CD4-positive, alpha-beta T cell treated with Interferon gamma for 1 hour (primary cell): Measurements from ENCODE around the gene KIF25.
"Not testable (repeated sequence)": the region's sequence is repeated elsewhere in the genome, so short reads cannot be mapped to it uniquely, and the experiment has no call there.

Experiments
- DNase-seq: peaks from one replicate; pipeline ENCODE4 v3.0.0-alpha.2; 2020

Gene KIF25

GRCh38 chr6:168073937-168074730, 76.7 kb downstream of the KIF25 start:
- DNase-seq = no peak

GRCh38 chr6:168075216-168075615, 77.7 kb downstream of the KIF25 start:
- no peak for DNase-seq

- DNase-seq = no peak
These were observed 78.3 kb downstream of the KIF25 start for GRCh38 chr6:168075787-168076202.

- not testable (repeated sequence) for DNase-seq
These were observed 79.9 kb downstream of the KIF25 start for GRCh38 chr6:168077401-168077800.

GRCh38 chr6:168078175-168078942, 80.9 kb downstream of the KIF25 start:
- no peak for DNase-seq

GRCh38 chr6:168078943-168079405, 81.5 kb downstream of the KIF25 start, which contains the start of gene FRMD1:
Gene FRMD1 (minus strand): TSS chr6:168079212. CDS start chr6:168079094, 118 bp downstream.
- no peak for DNase-seq

- no peak for DNase-seq
These were observed 83.1 kb downstream of the KIF25 start for GRCh38 chr6:168080393-168081077.

- DNase-seq = no peak
These were observed 84.5 kb downstream of the KIF25 start for GRCh38 chr6:168081858-168082546.

- no peak for DNase-seq
These were observed 85.5 kb downstream of the KIF25 start for GRCh38 chr6:168082860-168083513.

GRCh38 chr6:168083514-168083885, 86.0 kb downstream of the KIF25 start:
- DNase-seq = no peak

GRCh38 chr6:168084465-168085160, 87.1 kb downstream of the KIF25 start:
- no peak for DNase-seq

GRCh38 chr6:168086066-168086465, 88.6 kb downstream of the KIF25 start:
- no peak for DNase-seq

GRCh38 chr6:168086616-168087015, 89.1 kb downstream of the KIF25 start:
- DNase-seq = no peak

GRCh38 chr6:168087436-168088160, 90.1 kb downstream of the KIF25 start:
- no peak for DNase-seq

GRCh38 chr6:168088161-168089053, 90.9 kb downstream of the KIF25 start:
- no peak for DNase-seq

- no peak for DNase-seq
These were observed 92.0 kb downstream of the KIF25 start for GRCh38 chr6:168089186-168090063.

- DNase-seq = no peak
These were observed 92.7 kb downstream of the KIF25 start for GRCh38 chr6:168090064-168090690.

GRCh38 chr6:168090706-168091105, 93.2 kb downstream of the KIF25 start:
- no peak for DNase-seq
